Breast epithelium (tissue), 3 donors: Measurements from ENCODE around the gene RRP15.

Source experiments
- CTCF ChIP-seq, 3 donors: fragments of 450-650 bp; IDR thresholded peaks; one replicate each; pipeline ENCODE4 v1.5.1; 2016 to 2017; ENCODE audit warnings: antibody characterized with exemption in 3 of 3, mild to moderate bottlenecking in 3 of 3, moderate library complexity in 3 of 3
- POLR2A ChIP-seq: fragments of 450-650 bp; IDR thresholded peaks from one replicate; pipeline ENCODE4 v1.6.1; 2016; ENCODE audit warnings: antibody characterized with exemption, mild to moderate bottlenecking, moderate library complexity

GRCh38 chr1:218342091-218342490, 57.0 kb downstream of the RRP15 start:
- TF ChIP-seq CTCF (IDR thresholded peaks at IDR 0.05) (no peak), POLR2A (no peak)
